GM21619 (cell line): ENCODE results near the gene ZYG11B.
"Not testable (repeated sequence)": the region's sequence is repeated elsewhere in the genome, so short reads cannot be mapped to it uniquely, and the experiment has no call there.

Source experiments
- ATAC-seq: cut with Tn5 transposase; IDR thresholded peaks from one replicate; pipeline ENCODE4 v1.9.1; 2021; ENCODE audit not compliant: unreplicated experiment

The ZYG11B gene

DNA sequence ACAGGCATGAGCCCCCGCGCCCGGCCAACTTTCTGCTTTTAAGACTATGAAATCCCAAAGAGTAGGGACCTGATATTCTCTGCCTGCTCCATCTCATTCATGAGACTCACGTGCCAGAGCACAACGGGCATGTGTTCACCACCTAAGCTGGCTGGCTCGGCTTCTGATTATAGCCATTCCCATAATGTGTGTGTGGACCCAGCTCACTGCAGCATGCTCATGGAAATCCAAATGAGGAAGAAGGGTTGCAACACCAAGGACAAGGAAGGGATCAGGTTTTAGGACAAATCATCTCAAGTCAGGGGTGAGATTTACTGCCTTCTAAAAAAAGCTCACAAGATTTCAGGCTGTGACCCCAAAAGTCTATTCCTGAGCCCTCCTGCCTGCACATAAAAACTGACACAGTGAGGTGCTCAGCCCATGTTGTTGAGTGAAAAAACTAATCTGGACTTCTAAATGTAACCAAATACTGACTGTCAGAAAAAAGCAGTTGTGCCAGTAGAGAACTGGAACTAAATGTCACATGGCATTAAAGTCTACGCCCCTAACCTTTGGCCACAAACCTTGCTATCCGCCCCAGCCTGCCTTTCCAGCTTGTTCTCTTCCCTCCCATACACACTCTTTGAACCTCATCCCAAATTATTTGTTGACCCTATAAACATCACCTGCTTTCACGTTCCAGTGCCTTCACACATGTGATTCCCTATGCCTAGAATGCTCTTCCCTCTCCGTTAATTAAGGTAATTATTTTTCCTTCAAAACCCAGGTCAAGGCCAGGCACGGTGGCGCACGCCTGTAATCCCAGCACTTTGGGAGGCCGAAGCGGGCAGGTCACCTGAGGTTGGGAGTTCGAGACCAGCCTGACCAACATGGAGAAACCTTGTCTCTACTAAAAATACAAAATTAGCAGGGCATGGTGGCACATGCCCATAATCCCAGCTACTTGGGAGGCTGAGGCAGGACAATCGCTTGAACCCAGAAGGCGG, 19.0 kb upstream of the ZYG11B start:
- ATAC-seq: no peak

DNA sequence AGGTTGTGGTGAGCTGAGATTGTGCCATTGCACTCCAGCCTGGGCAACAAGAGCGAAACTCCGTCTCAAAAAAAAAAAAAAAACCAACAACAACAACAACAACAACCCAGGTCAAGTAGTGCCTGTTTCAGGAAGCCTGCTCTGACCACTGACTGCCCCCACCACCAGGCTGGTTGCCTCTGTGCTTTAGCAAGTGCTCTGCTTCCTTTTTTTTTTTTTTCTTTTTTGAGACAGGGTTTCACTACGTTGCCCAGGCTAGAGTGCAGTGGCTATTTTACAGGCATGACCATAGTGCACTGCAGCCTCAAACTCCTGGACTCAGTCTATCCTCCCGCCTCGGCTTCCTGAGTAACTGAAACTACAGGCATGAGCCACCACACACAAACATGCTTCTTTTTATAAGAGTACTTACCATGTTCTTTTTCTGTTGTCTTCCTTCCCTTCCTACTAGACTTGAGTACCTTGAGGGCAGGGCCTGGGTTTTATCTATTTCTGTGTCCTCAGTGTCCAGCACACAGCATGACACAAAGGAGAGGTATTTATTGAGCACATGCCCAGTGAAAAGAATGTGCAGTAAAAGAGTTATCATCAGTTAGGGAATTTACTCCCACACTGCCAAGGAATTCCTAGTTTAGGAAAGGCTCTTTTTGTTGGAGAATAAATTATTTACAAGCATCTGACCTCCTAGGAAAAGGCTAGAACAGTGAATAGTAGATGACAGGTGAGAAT, 18.2 kb upstream of the ZYG11B start:
- no peak for ATAC-seq

DNA sequence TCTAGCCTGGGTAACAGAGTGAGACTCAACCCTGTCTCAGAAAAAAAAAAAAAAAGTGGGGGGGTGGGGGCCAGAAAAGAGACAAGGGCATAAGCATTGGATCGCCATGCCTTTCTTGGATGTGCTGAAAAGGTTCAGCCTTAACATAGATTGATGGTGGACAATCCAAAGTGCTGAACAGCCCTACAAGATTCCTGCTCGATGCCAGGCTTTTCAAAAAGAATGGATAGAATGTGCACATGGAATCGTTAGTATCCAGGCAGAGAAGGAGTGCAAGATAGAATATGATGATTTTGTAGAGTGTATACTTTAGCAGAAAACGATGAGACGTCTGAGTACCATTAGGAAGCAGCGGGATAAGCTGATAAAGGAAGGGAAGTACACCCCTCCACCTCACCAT, 17.2 kb upstream of the ZYG11B start:
- ATAC-seq: no peak

DNA sequence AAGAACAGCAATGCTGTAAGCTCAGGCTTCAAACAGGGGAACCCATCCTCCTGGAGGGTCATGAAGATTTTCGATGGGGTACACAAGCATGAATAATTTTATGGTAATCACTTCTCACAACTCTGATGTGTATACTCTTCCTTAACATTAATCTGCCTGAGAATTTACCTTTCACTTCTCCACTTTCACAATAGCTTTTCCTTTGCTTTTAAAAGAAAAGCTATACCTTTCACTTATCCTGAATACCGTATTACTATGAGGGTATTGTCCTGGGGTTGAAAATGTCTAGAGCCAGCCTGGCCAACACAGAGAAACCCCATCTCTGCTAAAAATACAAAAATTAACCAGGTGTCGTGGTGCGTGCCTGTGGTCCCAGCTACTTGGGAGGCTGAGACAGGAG, 12.7 kb upstream of the ZYG11B start:
- ATAC-seq: no peak

DNA sequence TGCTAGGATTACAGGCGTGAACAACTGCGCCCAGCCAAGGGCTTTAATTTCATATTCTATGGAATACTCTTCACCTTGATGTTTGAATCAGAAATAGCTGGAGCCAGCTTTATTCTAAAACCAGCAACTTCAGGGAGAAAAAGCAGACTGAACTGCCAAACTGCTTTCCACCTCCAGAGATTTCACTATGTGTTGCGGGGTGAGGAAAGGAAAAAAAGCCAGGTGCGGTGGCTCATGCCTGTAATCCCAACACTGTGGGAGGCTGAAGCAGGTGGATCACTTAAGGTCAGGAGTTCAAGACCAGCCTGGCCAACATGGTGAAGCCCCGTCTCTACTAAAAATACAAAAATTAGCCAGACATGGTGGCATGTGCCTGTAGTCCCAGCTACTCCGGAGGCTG, 11.0 kb upstream of the ZYG11B start:
- not testable (repeated sequence) for ATAC-seq

DNA sequence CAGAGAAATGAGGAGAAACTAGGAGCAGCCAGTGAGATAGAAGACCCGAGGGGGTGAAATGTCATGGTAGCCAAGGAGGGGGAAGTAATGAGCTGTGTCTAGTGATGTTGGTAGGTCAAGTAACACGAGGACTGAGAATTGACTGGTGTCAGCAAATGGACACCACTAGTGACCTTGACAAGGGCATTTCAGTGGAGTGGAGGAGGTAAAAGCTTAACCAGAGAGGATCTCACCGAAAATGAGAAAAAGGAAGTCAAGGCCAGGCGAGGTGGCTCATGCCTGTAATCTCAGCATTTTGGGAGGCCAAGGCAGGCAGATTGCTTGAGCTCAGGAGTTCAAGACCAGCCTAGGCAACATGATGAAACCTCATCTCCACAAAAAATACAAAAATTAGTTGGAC, 3.0 kb upstream of the ZYG11B start:
- ATAC-seq: no peak

DNA sequence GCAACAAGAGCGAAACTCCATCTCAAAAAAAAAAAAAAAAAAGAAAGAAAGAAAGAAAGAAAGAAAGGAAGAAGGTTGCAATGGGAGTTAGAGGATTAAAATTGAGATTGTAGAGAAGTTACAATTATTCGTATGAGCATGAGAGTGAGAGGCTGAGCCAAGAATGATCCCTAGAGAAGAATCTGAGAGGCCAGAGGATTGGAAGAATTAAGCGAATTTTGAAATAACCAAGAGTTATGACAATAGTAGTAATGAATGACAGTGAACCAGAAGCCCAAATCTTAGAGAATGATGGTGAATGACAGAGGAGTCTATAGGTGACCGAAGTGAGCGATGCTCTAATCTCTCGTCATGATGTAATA, 369 bp upstream of the ZYG11B start:
- no peak for ATAC-seq

DNA sequence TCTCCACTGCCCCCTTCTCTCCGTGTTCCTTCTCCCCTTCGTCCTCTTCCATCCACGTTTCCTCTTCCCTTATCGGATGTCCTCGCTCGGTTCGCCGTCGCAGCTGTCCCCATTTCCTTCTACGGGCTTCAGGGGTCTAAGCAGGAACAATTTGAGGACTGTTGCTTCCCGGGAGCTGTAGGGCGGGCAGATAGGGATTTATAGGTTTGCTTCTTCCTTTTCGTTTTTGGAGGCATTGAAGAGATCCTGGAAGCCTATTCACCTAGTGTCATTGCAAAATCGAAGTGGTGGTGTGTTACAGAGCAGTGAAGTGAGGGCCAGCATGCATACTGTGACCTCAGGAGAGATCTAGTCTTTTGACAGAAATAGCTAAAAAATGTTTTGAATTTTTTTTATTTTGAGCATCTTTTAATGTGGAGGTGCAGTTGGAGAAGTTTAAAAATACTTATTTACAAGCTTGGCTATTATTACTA, 897 bp downstream of the ZYG11B start:
- no peak for ATAC-seq

DNA sequence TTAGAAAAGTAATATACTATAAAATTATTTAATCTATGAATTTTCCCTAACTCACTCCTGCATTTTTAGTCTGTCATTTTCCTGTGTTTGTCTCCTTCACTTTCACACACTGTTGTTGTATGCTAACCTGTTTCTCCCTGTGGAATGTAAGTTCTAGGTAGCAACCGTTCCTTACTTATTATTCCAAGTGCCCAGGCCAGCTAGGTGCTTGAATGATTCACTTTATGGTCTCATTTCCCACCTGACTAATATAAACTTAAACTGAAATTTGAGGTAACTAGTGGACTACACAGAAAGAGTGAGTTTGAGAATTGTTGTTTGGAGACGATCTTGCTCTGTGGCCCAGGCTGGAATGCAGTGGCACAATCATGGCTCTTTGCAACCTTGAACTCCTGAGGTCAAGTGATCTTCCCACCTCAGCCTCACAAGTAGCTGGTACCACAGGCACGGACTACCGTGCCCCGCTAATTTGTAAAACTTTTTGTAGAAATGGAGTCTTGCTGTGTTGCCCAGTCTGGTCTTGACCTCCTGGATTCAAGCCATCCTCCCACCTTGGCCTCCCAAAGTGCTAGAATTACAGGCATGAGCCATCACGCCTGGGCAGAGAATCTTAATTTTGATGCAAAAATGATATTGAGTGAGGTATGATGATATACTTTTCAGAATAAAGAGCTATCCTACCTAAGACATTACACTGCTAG, 1.9 kb downstream of the ZYG11B start:
- no peak for ATAC-seq

DNA sequence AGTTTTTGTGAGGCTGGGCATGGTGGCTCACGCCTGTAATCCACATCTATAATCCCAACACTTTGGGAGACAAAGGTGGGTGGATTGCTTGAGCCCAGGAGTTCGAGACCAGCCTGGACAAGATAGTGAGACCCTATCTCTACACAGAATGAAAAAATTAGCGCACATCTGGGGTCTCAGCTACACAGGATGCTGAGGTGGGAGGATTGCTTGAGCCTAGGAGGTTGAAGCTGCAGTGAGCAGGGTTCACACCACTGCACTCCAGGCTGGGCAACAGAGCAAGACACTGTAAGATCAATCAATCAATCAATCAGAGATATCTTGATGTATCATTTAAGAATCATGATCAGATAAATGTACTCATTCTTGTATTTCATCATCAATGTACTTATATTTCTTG, 7.1 kb downstream of the ZYG11B start:
- ATAC-seq: no peak

DNA sequence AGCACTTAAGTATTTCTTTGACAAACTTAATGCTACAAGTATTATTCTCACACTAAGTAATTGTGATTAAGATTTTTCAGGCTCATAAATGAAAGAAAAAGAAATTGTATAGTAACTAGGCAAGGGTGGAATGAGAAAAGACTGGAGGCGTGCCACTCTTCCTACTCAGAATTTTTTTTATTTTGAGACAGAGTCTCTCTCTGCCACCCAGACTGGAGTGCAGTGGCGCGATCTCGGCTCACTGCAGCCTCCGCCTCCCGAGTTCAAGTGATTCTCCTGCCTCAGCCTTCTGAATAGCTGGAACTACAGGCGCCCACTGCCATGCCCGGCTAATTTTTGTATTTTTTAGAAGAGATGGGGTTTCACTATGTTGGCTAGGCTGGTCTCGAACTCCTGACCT, 9.1 kb downstream of the ZYG11B start:
- ATAC-seq: not testable (repeated sequence)

DNA sequence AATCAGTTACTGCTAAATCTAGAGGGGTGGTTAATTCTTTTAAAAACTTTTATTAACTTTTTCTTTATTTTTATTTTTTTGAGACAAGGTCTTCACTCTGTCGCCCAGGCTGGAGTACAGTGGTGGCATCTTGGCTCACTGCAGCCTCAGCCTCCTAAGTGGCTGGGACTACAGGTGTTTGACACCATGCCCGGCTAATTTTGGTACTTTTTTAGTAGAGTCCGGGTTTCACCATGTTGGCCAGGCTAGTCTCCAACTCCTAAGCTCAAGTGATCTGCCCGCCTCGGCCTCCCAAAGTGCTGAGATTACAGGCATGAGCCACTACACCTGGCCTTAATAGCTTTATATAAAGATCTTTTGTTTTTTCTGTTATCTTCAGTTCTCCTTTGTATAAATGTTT, 11.9 kb downstream of the ZYG11B start:
- no peak for ATAC-seq

DNA sequence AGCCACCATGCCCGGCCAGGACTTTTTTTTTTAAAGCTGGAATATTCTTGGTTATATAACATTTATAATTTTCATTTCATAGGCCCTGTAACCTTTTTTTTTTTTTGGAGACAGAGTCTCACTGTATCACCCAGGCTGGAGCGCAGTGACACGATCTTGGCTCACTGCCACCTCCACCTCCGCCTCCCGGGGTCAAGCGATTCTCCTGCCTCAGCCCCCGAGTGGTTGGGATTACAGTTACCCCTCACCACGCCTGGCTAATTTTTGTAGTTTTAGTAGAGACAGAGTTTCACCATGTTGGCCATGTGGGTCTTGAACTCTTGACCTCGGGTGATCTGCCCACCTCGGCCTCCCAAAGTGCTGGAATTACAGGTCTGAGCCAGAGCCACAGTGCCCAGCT, 12.6 kb downstream of the ZYG11B start:
- no peak for ATAC-seq

DNA sequence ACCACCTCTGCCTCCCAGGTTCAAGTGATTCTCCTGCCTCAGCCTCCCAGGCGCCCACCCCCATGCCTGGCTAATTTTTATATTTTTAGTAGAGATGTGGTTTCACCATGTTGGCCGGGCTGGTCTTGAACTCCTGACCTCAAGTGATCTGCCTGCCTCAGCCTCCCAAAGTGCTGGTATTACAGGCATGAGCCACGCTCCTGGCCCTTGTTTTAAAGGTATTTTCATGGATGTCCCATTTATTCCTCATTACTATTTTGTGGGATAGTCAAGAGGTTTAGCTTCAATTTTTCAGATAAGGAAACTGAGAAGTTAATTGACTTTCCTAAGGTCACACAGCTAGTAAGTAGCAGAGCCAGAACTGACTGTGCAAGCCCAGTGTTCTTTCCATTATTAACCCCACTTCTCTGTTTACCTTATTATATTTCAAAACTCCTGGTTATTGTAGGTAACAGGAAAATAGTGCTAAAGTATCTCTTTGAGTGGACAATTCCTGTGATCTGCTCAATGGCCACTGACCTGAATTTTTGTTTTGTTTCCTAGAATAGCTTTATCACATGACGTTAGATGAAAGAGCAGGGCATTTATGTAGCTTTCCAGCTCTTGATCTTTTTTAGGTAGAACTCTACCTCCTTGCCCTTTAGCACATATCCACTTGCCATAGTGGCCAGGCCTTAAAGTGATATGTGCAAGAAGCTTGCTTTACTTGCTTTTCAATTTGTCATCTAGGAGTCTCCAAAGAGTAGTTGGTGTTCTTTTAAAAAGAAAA, 13.6 kb downstream of the ZYG11B start:
- ATAC-seq: no peak

DNA sequence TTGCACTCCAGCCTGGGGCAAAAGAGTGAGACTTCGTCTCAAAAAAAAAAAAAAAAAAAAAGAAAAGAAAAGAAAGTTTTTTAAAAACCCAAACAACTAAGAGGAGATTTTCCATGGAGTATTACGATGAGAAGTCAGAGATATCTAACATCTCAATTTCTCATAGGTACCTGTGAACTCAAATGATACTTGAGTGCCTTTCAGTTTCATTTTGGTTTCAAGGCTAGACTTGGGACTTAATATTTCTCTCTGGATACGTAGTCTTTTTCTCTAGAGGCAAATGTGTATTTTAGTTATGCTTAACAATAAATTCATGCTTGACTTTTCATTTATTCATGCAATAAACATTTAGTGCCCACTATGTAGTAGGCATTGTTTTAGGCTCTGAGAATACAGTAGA, 15.0 kb downstream of the ZYG11B start:
- no peak for ATAC-seq

DNA sequence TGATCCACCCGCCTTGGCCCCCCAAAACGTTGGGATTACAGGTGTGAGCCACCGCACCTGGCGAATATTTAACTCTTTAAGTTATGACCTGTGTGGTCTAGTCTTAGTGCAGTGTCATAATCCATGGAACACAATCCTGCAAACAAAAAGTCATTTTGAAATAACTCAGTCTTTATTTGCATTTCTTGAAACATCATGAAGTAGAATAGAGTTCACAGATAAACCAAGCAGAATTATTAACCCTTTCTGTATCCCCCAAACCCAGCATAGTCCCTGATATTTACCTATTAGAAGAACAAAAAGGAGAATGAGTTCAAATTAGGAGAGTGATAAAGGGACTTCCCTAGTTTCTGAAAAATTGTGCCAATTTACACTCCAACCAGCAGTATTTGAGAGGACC, 19.9 kb downstream of the ZYG11B start:
- ATAC-seq: no peak

DNA sequence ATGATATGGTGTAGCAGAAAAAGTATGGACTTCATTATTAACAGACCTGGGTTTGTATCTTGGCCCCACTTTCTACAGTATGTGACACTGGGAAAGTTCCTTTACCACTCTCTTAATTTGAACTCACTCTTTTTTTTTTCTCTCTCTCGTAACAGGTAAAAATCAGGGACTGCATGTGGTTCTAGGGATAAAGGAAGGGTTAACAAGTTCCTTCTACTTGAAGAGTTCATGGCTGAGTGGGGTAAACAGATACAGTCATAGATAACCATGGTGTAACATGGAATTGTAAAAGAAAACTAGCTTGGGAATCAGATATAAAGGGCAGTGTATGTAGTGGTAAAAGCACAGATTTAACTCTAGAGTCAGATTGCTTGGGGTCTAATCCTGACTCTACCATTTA, 21.2 kb downstream of the ZYG11B start:
- ATAC-seq: no peak

DNA sequence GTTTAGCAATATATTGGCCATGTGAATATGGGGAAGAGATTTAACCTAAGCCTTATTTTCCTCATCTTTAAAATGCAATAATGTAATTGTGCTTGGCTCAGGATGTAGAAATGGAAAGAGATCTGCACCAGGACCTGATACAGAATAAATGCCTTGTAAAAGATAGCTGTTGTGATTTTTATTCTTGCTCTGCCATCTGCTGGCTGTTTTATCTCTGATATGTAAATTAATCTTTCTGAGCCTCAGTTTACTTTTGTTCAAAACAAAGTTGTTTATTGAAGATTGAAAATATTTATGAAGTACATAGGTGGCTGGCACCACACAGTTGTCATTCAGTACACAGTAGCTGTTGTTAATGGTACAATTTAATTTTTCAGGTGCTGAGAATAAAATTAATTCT, 21.9 kb downstream of the ZYG11B start:
- no peak for ATAC-seq

DNA sequence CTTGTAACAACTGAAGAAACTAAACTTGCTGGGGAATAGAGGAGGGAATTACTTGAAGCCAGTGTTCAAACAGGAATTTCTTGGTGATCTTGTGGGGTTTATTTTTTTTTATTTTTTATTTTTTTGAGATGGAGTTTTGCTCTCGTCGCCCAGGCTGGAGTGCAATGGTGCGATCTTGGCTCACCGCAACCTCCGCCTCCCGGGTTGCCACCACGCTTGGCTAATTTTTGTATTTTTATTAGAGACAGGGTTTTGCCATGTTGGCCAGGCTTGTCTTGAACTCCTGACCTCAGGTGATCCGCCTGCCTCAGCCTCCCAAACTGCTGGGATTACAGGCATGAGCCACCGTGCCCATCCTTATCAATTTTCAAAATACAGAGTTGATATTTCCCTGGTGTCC, 23.2 kb downstream of the ZYG11B start:
- not testable (repeated sequence) for ATAC-seq

DNA sequence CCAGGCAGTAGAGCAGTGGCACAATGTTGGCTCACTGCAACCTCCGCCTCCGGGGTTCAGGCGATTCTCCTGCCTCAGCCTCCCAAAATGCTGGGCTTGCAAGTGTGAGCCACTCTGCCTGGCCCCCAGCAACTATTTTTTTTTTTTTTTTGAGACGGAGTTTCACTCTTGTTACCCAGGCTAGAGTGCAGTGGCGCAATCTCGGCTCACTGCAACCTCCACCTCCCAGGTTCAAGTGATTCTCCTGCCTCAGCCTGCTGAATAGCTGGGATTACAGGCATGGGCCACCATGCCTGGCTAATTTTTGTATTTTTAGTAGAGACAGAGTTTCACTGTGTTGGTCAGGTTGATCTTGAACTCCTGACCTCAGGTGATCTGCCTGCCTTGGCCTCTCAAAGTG, 23.9 kb downstream of the ZYG11B start:
- not testable (repeated sequence) for ATAC-seq
